Activated gamma-delta T cell treated with Interleukin-2 at 50 U/mL for 16 hours (primary cell): ENCODE measurements around the gene ETV4.
"Not testable (repeated sequence)": the region's sequence is repeated elsewhere in the genome, so short reads cannot be mapped to it uniquely, and the experiment has no call there.

Experiments
- DNase-seq: peaks from one replicate; pipeline ENCODE4 v3.0.0-alpha.2; 2020

The ETV4 gene

GRCh38 chr17:43543300-43543699, 2.8 kb downstream of the ETV4 start:
- no peak for DNase-seq

DNA sequence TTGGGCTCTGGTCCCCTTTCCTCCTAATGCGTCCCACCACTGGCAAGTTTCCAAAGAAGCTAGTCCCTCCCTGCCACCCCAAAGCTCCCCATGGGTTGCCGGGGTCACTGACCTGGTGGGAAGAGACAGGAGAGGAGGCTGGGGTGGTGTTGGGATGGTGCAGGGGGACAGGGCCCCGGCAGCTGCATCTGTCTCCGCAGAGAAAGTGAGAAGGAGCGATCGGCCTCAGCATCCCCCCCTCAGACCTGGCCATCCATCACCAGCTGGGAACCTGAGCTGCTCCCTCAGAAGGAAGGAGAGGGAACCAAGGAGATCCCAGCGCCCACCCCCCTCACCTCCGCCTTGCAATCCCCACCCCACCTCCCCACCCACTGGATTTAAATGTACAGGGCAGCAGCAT, 3.3 kb downstream of the ETV4 start:
- DNase-seq: no peak

DNA sequence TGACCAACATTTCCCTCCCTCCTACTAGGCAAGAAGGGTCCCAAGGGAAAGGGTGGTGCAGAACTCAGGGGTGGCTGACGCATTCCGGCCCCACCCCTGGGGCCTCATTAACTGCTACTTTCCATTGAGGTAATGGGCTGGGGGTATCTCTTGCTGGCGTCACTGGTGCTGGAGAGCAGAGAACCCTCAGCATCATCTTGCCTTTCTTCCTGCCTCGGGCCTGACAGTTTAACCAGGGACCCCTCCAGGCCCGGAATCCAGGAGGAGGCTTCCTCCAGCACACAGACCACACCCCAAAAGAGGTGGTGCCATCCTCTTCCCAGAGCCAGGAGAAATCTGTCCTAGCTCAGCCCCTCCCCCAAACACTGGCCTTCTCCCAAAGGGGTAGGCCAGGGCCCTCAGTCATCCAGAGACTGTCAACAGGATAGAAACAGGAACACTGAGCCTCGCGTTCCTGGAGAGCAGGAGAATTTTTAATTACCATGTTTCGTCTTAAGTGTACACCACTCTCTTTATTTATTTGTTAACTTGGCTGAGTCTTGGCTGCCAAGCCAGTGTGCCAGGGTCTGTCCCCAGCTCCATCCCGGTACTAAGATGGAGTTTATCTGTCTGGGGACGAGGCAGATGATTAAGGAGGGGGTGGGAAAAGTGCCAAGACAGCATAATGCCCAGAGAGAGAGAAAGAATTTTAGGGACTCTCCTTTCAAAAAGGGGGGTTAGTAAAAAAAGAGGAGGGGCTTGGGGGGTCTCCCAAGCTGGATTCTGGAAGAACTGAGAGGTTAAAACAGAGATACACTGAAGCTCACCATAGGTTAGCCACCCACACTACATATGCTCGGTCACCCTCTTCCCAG, 5.1 kb downstream of the ETV4 start:
- no peak for DNase-seq

- DNase-seq: no peak
These were observed 9.7 kb downstream of the ETV4 start for GRCh38 chr17:43536236-43536992.

- DNase-seq: no peak
These were observed 11.2 kb downstream of the ETV4 start for GRCh38 chr17:43534909-43535308.

DNA sequence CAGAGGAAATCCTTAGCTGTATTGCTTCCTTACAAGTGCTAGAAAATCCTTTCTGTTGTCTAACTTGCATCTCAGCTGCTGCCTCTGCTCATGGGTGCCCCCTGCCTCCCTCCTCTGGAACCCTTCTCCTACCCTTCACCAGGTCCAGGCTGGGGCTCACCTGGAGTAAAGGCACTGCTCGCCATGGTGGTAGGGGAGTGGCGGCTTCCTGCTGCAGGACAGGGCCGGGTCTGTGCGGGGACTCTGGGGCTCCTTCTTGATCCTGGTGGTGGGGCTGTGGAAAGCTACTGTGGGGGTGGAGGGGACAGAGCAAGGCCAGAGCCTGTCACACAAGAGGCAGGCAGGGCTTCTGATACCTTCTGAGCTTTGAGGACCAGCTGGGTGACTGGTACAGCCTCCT, 12.4 kb downstream of the ETV4 start:
- DNase-seq: no peak

DNA sequence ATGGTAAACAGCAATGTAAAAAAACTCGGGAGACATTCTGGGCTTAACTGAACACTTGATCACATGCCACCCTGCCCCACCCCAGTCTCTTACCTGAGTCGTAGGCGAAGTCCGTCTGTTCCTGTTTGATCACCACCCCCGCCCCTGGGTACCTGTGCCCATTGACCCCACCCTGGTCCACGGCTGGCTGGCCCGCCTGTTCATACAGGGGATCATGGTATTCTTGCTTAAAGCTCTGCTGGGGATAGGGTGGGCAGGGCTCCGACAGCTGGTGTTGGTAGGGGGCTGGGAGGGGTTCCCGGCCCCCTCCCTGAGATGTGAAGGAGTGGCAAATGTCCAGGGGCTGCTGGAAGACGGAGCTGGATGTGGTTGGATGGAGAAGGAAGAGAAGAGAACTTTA, 13.6 kb downstream of the ETV4 start:
- DNase-seq: no peak

- no peak for DNase-seq
These were observed 14.2 kb downstream of the ETV4 start for GRCh38 chr17:43531955-43532354.

DNA sequence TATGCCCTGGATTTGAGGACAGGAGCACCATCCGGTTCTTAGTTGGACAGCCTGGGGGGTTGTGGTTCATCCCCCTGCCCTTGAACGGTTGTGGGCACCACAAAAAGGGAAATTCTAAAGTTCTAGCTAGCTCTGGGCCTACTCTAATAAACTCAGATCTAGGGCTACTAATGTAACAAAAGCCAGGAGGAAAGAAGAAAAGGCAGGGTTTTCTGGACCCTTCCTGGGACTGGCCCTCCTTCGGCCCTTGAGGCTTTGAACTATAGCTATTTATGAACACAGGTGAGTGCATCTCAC, 15.1 kb downstream of the ETV4 start:
- DNase-seq: no peak

- DNase-seq: no peak
These were observed 15.7 kb downstream of the ETV4 start for GRCh38 chr17:43530288-43531081.

GRCh38 chr17:43529947-43530287, 16.2 kb downstream of the ETV4 start:
- DNase-seq: no peak

DNA sequence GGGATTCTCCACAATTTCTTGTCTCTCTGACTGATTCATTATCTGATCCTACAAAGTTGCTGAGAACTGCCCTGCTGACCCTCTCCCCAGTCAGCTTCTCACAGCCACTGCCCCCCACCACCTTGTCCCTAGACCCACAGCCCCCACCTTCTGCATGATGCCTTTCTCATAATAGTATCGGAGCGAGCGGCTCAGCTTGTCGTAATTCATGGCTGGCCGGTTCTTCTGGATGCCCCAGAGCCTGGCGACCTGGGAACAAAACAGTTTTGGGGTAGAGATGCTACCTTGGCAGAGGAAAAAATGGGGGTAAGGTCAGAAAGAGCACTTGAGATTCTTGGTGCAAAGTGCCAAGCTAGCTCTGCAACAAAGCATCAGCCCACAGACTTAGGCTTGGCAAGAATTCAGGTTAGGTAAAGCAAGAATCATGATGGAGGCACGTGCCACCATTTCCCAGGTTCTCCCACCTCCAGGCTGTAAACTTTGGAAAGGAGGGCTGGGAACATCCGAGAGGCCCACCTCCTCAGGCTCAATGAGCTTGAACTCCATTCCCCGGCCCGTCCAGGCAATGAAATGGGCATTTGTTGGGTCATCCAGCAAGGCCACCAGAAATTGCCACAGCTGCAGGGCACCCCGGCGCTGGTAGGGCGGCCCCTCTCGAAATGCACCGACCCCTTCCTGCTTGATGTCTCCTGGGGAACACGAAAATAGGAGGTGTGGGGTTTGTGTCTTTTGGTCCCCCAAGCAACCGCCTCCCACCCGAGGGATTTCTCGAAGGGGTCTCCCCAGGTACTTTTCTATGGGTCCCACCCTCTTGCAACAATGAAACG, 16.9 kb downstream of the ETV4 start:
- DNase-seq: no peak

GRCh38 chr17:43528319-43528987, 17.7 kb downstream of the ETV4 start:
- no peak for DNase-seq

DNA sequence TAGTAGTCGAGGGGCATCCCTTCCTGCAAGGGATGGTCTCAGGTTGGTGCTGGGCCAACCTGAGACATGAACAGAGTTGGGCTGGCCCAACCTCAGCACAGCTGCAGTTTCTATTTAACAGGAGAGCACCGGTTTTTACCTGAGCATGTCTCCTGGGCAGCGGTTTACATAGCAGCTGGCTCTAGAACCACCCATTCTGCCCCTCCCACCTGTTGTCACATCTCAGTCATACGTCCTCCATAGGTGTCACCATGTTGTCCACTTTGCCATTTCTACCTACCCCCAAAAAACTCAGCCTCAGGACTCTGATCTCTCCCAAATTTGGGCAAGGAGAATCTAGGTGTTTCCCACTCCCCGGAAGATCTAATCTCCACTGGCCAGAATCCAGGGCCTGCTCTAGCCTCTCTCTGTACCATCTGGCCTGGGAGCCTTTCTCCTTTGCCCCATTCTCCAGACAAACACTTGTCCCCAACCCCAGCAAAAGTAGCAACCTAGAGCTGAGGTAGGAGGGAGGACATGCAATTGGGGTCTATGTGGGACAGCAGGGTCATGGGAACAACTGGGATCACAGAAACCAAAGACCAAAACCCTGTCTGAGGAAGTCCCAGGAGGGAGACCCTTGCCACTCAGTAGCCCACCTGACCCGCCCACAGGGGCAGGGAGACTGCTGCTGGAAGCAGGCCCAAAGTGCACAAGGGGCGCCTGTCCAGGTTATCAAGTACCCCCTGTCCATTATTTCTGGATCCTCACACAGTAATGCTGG, 19.1 kb downstream of the ETV4 start:
- no peak for DNase-seq

DNA sequence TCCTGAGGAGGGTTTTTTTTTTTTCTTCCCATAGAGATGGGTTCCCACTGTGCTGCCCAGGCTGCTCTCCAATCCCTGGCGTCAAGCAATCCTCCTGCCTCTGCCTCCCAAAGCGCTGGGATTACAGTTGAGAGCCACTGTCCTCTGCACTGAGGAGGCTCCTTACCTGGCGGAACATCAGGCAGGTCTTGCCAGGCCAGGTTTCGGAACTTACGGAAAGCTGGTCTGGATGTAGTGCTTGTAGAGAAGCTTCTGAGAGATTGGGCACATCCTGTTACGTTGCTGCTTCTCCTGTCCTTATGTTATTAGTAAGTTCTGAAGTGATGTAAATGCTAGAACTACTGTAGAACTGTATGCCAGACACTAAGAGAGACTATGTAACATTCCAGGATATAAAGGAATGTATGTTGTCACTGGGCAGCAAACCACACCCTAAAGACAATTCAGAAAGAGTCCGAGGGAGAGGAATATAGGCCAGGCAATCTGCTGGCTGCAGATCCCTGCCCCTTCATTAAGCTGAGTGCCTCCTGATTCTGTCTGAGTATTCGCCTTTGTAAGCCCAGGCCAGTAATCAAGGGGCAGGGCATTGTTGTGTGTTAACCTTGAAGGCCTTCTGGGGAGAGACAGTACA, 21.1 kb downstream of the ETV4 start:
- no peak for DNase-seq

GRCh38 chr17:43521389-43521788, 24.8 kb downstream of the ETV4 start:
- no peak for DNase-seq

DNA sequence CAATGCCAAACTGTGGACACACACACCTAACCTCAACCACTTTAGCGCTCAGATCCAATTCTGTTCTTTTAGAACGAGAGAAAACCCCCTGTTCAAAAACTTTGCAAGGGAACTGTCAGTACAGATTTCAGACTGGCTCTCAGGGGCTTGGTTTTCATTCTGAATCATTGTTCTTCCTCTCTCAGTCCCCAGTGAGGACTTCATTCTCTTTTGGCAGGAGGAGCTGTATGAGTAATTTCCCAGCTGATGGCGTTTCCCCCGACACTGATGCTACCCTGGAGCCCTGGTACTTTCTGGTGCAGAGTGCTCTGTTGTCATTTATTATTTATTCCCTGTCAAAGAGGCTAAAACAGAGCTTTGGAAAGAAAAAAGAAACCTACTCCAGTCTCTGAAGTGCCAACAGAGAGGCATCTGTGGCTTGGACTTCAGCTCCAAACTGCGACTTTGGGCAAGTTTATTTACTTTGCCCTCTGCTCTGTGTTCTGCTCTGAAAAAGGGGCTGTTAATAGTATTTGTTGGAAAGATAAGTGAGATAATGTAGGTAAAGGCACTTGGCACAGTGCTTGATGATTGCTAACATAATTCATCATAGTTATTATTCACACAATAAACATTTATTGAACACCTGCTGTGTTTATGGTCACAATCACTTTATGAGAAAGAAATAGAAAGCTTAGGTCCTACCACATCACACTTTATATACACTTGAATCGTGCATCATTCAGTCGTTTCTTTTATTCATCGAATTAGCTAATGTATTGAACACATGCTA, 28.3 kb downstream of the ETV4 start:
- DNase-seq: no peak

GRCh38 chr17:43517161-43517560, 29.0 kb downstream of the ETV4 start:
- DNase-seq: no peak

DNA sequence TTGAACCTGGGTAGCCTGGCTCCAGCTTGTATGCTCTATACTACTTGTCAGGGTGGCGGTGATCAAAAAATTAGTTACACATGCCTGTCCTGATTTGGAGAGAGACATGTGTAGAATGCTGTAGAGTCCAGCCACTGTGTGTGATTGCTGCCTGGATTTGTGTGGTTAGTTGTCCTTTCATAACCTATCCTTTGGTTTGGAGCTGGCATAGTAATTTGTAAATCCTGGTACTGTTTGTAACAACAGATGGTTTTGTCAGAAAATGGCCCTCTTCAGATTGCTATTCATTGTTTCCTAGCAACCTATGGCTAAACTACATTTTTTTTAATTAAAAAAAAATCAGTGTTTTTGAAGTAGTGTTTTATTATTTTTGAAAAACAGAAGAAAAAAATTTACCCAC, 30.5 kb downstream of the ETV4 start:
- no peak for DNase-seq

GRCh38 chr17:43511199-43511598, 34.9 kb downstream of the ETV4 start:
- not testable (repeated sequence) for DNase-seq
